ENCODE results near the gene PLEKHH1. TPM values are rescaled to one million over a fixed set of nuclear protein-coding genes. Genes with fewer than 3 reads are reported as not detected.
"Not testable (repeated sequence)": the region's sequence is repeated elsewhere in the genome, so short reads cannot be mapped to it uniquely, and the experiment has no call there.

The PLEKHH1 gene
- polyA plus RNA-seq, 1 donor: 1.7 TPM

DNA sequence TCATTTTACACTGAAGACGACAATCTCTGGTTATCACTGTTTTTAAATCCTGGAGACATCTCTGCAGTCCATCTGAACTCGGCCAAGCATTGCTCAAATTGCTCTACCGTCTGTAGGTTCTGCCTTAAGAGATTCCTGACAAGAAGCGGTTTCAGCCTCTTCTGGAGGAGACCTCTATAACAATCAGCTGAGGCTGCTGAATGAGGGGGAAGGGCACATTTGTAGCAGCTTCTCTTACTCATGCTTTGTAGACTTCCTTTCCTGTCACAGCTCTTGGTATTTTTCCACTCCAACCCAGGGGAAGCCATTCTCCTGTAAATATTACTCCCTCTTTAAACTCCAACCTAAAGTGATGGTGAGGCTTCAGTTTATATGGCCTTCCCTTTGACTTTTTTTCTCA lies 89.6 kb downstream of the PLEKHH1 start:
- no peak for DNase-seq (ENCODE audit: low read depth)

- no peak for DNase-seq (ENCODE audit: low read depth)
Measured at GRCh38 chr14:67623114-67623513, 90.0 kb downstream of the PLEKHH1 start.

DNA sequence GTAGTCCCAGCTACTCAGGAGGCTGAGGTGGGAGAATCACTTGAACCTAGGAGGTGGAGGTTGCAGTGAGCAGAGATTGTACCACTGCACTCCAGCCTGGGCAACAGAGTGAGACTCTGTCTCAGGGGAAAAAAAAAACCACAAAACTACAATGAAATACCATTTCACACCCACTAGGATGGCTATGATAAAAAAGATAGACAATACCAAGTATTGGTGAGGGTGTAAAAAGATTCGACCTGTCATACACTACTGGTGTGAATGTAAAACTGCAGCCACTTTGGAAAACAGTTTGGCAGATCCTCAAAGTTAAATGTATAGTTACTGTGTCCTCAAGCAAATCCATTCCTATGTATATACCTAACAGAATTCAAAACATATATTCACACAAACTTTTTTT lies 93.0 kb downstream of the PLEKHH1 start:
- DNase-seq (ENCODE audit: low read depth): not testable (repeated sequence)

- DNase-seq (ENCODE audit: low read depth): no peak
Measured at GRCh38 chr14:67627519-67627918, 94.4 kb downstream of the PLEKHH1 start.

GRCh38 chr14:67630186-67630585 lies 97.1 kb downstream of the PLEKHH1 start:
- DNase-seq (ENCODE audit: low read depth): no peak

DNA sequence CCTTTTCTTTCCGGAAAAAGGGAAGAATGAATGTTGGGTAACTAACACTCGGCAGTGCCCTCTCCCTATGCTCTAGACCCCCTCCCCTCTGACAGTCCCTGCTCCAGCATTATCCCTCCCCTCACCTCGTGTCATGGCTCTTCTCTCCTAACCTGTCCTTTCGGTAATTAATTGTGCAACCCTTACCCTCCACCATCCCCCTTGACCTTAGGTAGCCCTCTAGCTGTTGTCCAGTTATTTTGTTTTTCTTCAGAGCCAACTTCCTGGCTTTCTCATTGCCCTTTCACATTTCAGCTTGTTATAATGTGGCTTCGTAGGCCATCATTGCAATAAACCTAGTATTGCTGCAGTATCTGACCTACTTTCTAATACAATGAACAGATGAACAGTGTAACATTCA lies 97.8 kb downstream of the PLEKHH1 start:
- no peak for DNase-seq (ENCODE audit: low read depth)

DNA sequence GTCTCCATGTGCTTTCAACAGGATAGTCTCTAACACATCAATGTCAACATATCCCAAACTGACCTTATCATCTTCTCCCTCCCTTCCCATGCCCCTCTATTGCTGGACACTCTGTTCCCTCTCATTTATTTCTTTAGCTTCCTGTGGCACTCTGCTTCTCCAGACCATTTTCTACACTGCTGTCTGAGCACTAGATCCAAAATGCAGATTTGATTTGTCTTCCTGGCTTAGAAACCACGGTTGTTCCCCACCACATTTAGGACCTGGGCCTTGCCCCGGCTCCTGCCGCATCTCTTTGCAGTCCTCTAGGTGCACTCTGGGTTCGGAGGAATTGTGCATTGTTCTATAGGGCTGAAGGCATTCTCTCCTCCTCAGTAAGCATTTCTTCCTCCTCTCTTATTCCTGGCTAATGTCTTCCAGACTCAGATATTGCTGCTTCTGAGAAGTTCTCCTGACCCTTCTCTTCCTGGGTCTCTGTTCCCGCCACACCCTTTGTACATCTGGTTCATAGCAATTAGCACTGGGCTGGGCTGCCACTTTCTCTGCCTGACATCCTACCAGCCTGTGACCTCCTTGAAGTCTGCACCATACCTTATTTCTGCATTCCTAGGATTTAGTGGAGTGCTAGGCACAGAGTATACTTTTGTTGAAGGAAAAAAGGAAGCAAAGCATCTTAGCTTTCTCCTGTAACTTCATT lies 100.5 kb downstream of the PLEKHH1 start:
- DNase-seq (ENCODE audit: low read depth): no peak

- no peak for DNase-seq (ENCODE audit: low read depth)
Measured at GRCh38 chr14:67636361-67636919, 103.3 kb downstream of the PLEKHH1 start.

DNA sequence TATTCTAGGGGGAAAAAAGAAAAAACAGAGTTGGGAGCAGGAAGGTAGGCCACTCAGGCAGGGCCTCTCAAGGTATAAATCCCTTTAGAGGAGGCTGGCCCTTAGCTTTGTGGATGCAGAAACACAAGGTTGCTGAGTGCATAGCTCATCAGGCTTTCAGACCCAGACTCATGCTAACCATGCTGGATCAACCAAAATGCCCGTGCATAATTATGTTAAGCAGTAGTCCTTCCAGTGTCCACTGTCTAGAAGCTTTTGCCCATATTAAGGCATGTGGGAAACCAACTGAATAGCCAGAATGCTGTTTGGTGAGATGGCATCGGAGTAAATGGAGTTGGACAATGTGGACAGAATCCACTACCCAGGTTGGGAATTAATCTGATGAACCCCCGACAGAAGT lies 105.6 kb downstream of the PLEKHH1 start:
- DNase-seq (ENCODE audit: low read depth): no peak

Other genes starting within 250 kb of the PLEKHH1 start
- gene ATP6V1D, start 173.5 kb upstream of the PLEKHH1 start, polyA plus RNA-seq (ENCODE audit: insufficient read length): 67.5 TPM
- gene EIF2S1, start 173.0 kb upstream of the PLEKHH1 start, polyA plus RNA-seq (ENCODE audit: insufficient read length): 85.7 TPM
- 0.89 TPM for gene PLEK2, start 121.1 kb upstream of the PLEKHH1 start, polyA plus RNA-seq (ENCODE audit: insufficient read length)
- 0.39 TPM for gene TMEM229B, start 44.6 kb upstream of the PLEKHH1 start, polyA plus RNA-seq (ENCODE audit: insufficient read length)
- gene PIGH, start 67.0 kb downstream of the PLEKHH1 start, polyA plus RNA-seq (ENCODE audit: insufficient read length): 12.8 TPM
- gene ARG2, start 86.6 kb downstream of the PLEKHH1 start, polyA plus RNA-seq (ENCODE audit: insufficient read length): 2.3 TPM
- 79.0 TPM for gene VTI1B, start 141.3 kb downstream of the PLEKHH1 start, polyA plus RNA-seq (ENCODE audit: insufficient read length)
- gene RDH11, start 162.5 kb downstream of the PLEKHH1 start, polyA plus RNA-seq (ENCODE audit: insufficient read length): 39.4 TPM
- 0.43 TPM for gene RDH12, start 168.6 kb downstream of the PLEKHH1 start, polyA plus RNA-seq (ENCODE audit: insufficient read length)

Measured in forelimb muscle (tissue), 1 donor.